GM18868 (cell line): ENCODE measurements around the gene RNGTT.

Source experiments
- ATAC-seq: cut with Tn5 transposase; IDR thresholded peaks from one replicate; pipeline ENCODE4 v1.9.1; 2021; ENCODE audit warnings: mild to moderate bottlenecking, moderate library complexity; ENCODE audit not compliant: unreplicated experiment

RNGTT gene

GRCh38 chr6:88567696-88568095, 395.7 kb downstream of the RNGTT start:
- no peak for ATAC-seq

- ATAC-seq = peak; percentile 72
Observed at GRCh38 chr6:88566746-88567534, 396.5 kb downstream of the RNGTT start.

- no peak for ATAC-seq
Observed at GRCh38 chr6:88565836-88566235, 397.6 kb downstream of the RNGTT start.

- no peak for ATAC-seq
Observed at GRCh38 chr6:88565409-88565811, 398.0 kb downstream of the RNGTT start.

GRCh38 chr6:88563277-88563625, 400.2 kb downstream of the RNGTT start:
- no peak for ATAC-seq

- no peak for ATAC-seq
Observed at GRCh38 chr6:88562353-88563276, 400.8 kb downstream of the RNGTT start.

- peak; percentile 20 for ATAC-seq
Observed at GRCh38 chr6:88561954-88562315, 401.5 kb downstream of the RNGTT start.

GRCh38 chr6:88561034-88561953, 402.1 kb downstream of the RNGTT start:
- ATAC-seq = peak; percentile 56
